NB4 (cell line): ENCODE results near the gene EMC1.
"Not testable (repeated sequence)": the region's sequence is repeated elsewhere in the genome, so short reads cannot be mapped to it uniquely, and the experiment has no call there.

Source experiments
- CTCF ChIP-seq: IDR thresholded peaks from one replicate; pipeline ENCODE4 v1.5.1; 2012; ENCODE audit warnings: low read depth, low read length
- POLR2A ChIP-seq: IDR thresholded peaks from 2 replicates; pipeline ENCODE4 v1.6.1; 2011; ENCODE audit warnings: mild to moderate bottlenecking; ENCODE audit not compliant: insufficient read length; ENCODE audit errors: extremely low read depth

- not testable (repeated sequence) for TF ChIP-seq CTCF, POLR2A
These were observed 19.0 kb upstream of the EMC1 start for GRCh38 chr1:19270343-19270730.
